ENCODE data around the gene TNFRSF8.

The TNFRSF8 gene

DNA sequence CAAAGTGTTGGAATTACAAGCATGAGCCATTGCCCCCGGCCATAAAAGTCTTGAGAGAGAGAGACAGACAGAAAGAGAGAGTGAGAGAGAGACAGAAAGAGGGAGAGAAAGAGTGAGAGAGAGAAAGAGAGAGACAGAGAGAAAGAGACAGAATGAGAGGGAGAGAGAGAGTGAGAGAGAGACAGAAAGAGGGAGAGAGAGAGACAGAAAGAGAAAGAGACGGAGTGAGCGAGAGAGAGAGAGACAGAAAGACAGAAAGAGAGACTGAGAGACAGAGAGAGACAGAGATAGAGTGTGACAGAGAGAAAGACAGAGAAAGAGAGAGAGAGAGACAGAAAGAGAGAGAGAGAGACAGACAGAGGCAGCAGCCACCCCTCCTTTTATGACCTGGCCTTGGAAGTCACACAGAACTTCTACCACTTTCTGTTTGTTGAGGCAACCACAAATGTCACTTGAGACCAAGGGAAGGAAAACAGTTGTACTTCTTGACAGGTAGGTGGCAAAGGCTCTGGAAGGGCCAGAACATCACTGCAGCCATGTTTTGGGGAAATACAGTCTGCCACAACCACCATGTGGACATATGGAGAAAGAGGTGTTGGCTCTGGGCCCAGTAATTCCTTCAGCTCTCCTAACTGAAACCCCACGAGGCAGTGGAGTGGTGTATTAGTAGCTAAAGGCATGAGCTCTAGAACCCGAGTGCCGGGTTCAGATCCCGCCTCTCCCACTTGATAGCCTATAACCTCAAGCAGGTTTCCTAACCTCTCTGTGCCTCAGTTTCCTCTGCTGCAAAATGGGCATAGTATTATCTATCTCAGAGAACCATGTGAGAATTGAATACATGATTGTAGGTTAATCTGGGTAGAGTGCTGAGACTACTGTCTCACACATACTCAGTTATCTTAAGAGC is 50.6 kb downstream of the TNFRSF8 start:
- TF ChIP-seq, protein P1, sequence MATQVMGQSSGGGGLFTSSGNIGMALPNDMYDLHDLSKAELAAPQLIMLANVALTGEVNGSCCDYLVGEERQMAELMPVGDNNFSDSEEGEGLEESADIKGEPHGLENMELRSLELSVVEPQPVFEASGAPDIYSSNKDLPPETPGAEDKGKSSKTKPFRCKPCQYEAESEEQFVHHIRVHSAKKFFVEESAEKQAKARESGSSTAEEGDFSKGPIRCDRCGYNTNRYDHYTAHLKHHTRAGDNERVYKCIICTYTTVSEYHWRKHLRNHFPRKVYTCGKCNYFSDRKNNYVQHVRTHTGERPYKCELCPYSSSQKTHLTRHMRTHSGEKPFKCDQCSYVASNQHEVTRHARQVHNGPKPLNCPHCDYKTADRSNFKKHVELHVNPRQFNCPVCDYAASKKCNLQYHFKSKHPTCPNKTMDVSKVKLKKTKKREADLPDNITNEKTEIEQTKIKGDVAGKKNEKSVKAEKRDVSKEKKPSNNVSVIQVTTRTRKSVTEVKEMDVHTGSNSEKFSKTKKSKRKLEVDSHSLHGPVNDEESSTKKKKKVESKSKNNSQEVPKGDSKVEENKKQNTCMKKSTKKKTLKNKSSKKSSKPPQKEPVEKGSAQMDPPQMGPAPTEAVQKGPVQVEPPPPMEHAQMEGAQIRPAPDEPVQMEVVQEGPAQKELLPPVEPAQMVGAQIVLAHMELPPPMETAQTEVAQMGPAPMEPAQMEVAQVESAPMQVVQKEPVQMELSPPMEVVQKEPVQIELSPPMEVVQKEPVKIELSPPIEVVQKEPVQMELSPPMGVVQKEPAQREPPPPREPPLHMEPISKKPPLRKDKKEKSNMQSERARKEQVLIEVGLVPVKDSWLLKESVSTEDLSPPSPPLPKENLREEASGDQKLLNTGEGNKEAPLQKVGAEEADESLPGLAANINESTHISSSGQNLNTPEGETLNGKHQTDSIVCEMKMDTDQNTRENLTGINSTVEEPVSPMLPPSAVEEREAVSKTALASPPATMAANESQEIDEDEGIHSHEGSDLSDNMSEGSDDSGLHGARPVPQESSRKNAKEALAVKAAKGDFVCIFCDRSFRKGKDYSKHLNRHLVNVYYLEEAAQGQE (IDR thresholded peaks at IDR 0.05; ENCODE audit: insufficient read depth in 1 of 2, low read depth in 2 of 2, low read length in 2 of 2): no peak
- TF ChIP-seq POLR2AphosphoS5 (IDR thresholded peaks at IDR 0.05; ENCODE audit: low read depth, low read length): no peak
- TF ChIP-seq FOXP2 (optimal IDR thresholded peaks at IDR 0.05; ENCODE audit: borderline replicate concordance, extremely low read depth, extremely low read length, insufficient read depth): no peak
- TF ChIP-seq TAF1 (IDR thresholded peaks at IDR 0.05; ENCODE audit: borderline replicate concordance, insufficient read depth, low read length): no peak

DNA sequence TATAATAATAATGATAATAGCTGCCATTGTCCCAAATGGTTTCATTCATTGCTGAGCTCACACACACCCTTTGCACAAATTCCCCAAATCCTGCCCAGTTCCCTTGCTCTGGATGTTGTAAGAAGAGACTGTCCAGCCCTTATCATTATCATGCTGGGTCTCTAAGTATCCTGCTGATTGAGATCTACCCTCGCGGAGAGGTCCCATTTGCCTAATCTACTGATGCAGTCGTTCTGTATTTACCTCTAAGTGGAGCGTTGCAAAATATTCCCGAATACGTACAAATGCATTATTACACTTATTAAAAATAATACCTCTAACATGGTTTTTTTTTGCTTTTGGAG is 51.2 kb downstream of the TNFRSF8 start:
- TF ChIP-seq, protein P1 (IDR thresholded peaks at IDR 0.05; ENCODE audit: insufficient read depth in 1 of 2, low read depth in 2 of 2, low read length in 2 of 2): no peak
- TF ChIP-seq POLR2AphosphoS5 (IDR thresholded peaks at IDR 0.05; ENCODE audit: low read depth, low read length) (no peak), FOXP2 (optimal IDR thresholded peaks at IDR 0.05; ENCODE audit: borderline replicate concordance, extremely low read depth, extremely low read length, insufficient read depth) (no peak), SIN3A (IDR thresholded peaks at IDR 0.05; ENCODE audit: borderline replicate concordance, insufficient read depth, low read length) (no peak), TAF1 (IDR thresholded peaks at IDR 0.05; ENCODE audit: borderline replicate concordance, insufficient read depth, low read length) (no peak)

DNA sequence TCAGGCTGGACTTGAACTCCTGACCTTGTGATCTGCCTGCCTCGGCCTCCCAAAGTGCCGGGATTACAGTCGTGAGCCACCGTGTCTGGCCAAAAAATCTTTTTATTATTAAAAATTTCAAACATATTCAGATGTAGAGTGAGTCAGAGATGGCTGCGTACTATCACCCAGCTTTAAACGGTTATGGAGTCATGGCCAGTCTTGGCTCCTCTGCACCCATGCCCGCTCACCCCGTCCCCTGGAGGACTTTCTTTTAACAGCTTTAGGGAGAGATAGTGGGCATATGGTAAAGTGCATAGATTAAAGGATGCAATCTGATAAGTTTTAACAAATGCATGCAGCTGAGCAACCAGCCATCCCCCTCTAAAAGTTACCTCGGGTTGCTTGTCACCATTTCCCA is 51.8 kb downstream of the TNFRSF8 start:
- TF ChIP-seq FOXP2 (optimal IDR thresholded peaks at IDR 0.05; ENCODE audit: borderline replicate concordance, extremely low read depth, extremely low read length, insufficient read depth) (no peak), TAF1 (IDR thresholded peaks at IDR 0.05; ENCODE audit: borderline replicate concordance, insufficient read depth, low read length) (no peak), SIN3A (IDR thresholded peaks at IDR 0.05; ENCODE audit: borderline replicate concordance, insufficient read depth, low read length) (no peak), POLR2AphosphoS5 (IDR thresholded peaks at IDR 0.05; ENCODE audit: low read depth, low read length) (no peak)
- TF ChIP-seq, protein P1 (IDR thresholded peaks at IDR 0.05; ENCODE audit: insufficient read depth in 1 of 2, low read depth in 2 of 2, low read length in 2 of 2): no peak

DNA sequence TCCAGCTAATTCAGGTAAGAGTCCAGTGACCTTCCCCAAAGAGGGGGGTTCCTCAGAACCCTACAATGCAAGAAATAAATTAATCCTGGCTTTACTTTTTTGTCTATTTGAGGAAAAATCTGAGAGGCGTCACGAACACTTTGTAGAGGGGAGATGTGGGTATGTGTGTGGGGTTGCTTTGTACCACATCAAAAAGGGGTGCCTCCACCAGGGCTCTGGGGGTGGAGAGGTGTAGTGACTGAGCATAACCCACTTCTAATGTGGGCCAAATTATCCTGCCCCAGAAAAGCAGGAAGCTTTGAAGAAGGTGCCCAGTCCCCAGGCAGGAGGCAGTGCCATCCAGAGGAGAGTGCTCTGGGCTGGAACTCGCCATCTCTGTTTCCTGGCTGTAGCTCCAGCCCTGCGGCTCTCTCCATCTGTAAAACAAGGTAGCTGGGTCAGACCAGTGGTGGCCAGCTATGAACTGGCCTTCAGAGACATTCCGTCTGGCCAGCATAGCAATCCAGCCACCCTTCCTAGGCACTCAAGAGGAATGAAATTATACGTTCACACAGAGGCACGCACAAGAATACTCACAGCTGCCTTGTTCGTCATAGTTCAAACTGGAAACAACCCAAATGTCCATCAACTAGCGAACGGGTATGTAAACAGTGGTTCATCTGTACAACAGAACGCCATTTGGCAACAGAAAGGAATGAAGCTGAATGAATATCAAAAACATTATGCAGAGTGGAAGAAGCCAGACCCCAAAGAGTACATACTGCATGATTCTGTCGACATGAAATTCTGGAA is 58.3 kb downstream of the TNFRSF8 start:
- TF ChIP-seq POLR2AphosphoS5 (IDR thresholded peaks at IDR 0.05; ENCODE audit: low read depth, low read length) (no peak), FOXP2 (optimal IDR thresholded peaks at IDR 0.05; ENCODE audit: borderline replicate concordance, extremely low read depth, extremely low read length, insufficient read depth) (no peak), SIN3A (IDR thresholded peaks at IDR 0.05; ENCODE audit: borderline replicate concordance, insufficient read depth, low read length) (no peak), TAF1 (IDR thresholded peaks at IDR 0.05; ENCODE audit: borderline replicate concordance, insufficient read depth, low read length) (no peak)
- TF ChIP-seq, protein P1 (IDR thresholded peaks at IDR 0.05; ENCODE audit: insufficient read depth in 1 of 2, low read depth in 2 of 2, low read length in 2 of 2): no peak
